WTC11 (cell line): ENCODE data around the gene SRSF8. TPM values are rescaled to one million over a fixed set of nuclear protein-coding genes. Genes with fewer than 3 reads are reported as not detected.
"Not testable (repeated sequence)": the region's sequence is repeated elsewhere in the genome, so short reads cannot be mapped to it uniquely, and the experiment has no call there.

Experiments
- ATAC-seq: fragments of 200-7000 bp; cut with Tn5 transposase; 2 replicates; pipeline ENCODE4 v1.10.0; 2021; ENCODE audit warnings: mild to moderate bottlenecking, moderate library complexity
- Bru-seq: library from RNA; stranded (reverse); fragments of 400-500 nt; gene quantifications from one replicate; lab custom pipeline; 2021; lab: Mats Ljungman, UMichigan
- CTCF ChIA-PET: fragments of 300-600 bp; sonication (Branson Sonifier 250); formaldehyde crosslinking; loops from one replicate; lab custom pipeline; 2021; ENCODE audit warnings: antibody characterized with exemption; lab: Charles Lee
- POLR2A ChIA-PET: fragments of 350-600 bp; sonication (Branson Sonifier 250); formaldehyde crosslinking; loops from one replicate; lab custom pipeline; 2021; ENCODE audit warnings: antibody characterized with exemption; lab: Charles Lee
- DNase-seq: peaks from one replicate; pipeline ENCODE4 v3.0.0; 2021; ENCODE audit warnings: low spot score
- H3K27ac Mint-ChIP-seq: 2 replicates; pipeline ENCODE4 v1.8.0; 2021; ENCODE audit warnings: mixed read lengths
- H3K27me3 Mint-ChIP-seq: 2 replicates; pipeline ENCODE4 v1.8.0; 2021; ENCODE audit warnings: low read depth, mild to moderate bottlenecking, moderate library complexity, mixed read lengths
- H3K36me3 Mint-ChIP-seq: 2 replicates; pipeline ENCODE4 v1.8.0; 2021; ENCODE audit warnings: mixed read lengths
- H3K4me1 Mint-ChIP-seq: 2 replicates; pipeline ENCODE4 v1.8.0; 2022; ENCODE audit warnings: mixed read lengths
- H3K4me3 Mint-ChIP-seq: 2 replicates; pipeline ENCODE4 v1.8.0; 2021; ENCODE audit warnings: mild to moderate bottlenecking, moderate library complexity, mixed read lengths
- H3K9me3 Mint-ChIP-seq: 2 replicates; pipeline ENCODE4 v1.8.0; 2021; ENCODE audit warnings: mixed read lengths
- CBFB ChIP-seq: sonication (generic); formaldehyde crosslinking; IDR thresholded peaks from 2 replicates; pipeline ENCODE4 v1.8.1; 2022; ENCODE audit warnings: mild to moderate bottlenecking, low read depth, missing genetic modification reagents
- ETV6 ChIP-seq: sonication (generic); formaldehyde crosslinking; IDR thresholded peaks from 2 replicates; pipeline ENCODE4 v1.8.1; 2022; ENCODE audit warnings: mild to moderate bottlenecking, missing genetic modification reagents
- FOXK1 ChIP-seq: sonication (generic); formaldehyde crosslinking; IDR thresholded peaks from 2 replicates; pipeline ENCODE4 v1.8.0; 2022; ENCODE audit warnings: mild to moderate bottlenecking, moderate library complexity, missing genetic modification reagents
- GTF2I ChIP-seq: fragments of 250-450 bp; sonication (Bioruptor Pico); conservative IDR thresholded peaks from 2 replicates; pipeline ENCODE4 v1.4.0; 2021; ENCODE audit warnings: mild to moderate bottlenecking
- SMAD3 ChIP-seq: sonication (generic); formaldehyde crosslinking; IDR thresholded peaks from 2 replicates; pipeline ENCODE4 v1.8.0; 2022; ENCODE audit warnings: missing genetic modification reagents, mild to moderate bottlenecking, borderline replicate concordance
- SMAD4 ChIP-seq: sonication (generic); formaldehyde crosslinking; IDR thresholded peaks from 2 replicates; pipeline ENCODE4 v1.8.0; 2022; ENCODE audit warnings: mild to moderate bottlenecking, missing genetic modification reagents
- ZNF138 ChIP-seq: sonication (generic); formaldehyde crosslinking; conservative IDR thresholded peaks from 2 replicates; pipeline ENCODE4 v1.8.1; 2022; ENCODE audit warnings: mild to moderate bottlenecking, moderate library complexity, missing genetic modification reagents
- ZNF219 ChIP-seq: sonication (generic); formaldehyde crosslinking; IDR thresholded peaks from 2 replicates; pipeline ENCODE4 v1.8.0; 2023; ENCODE audit warnings: missing genetic modification reagents, mild to moderate bottlenecking, borderline replicate concordance
- ZNF317 ChIP-seq: sonication (generic); formaldehyde crosslinking; IDR thresholded peaks from 2 replicates; pipeline ENCODE4 v1.8.1; 2023; ENCODE audit warnings: low read depth, mild to moderate bottlenecking, moderate library complexity, missing genetic modification reagents, borderline replicate concordance
- ZNF416 ChIP-seq: fragments of 250-450 bp; sonication (Bioruptor Pico); IDR thresholded peaks from 2 replicates; pipeline ENCODE4 v1.9.0; 2021; ENCODE audit warnings: mild to moderate bottlenecking, inconsistent platforms
- long read RNA-seq, 3 experiments: library from RNA in 1 of 3; library from capped mRNA in 1 of 3; library from polyadenylated mRNA in 1 of 3; unstranded in 2 of 3; stranded (forward) in 1 of 3; transcript quantifications; one replicate each; pipeline ENCODE4 v2.0.0, GENCODE V29; 2021
- total RNA-seq: library from RNA; stranded (reverse); gene quantifications from 3 replicates; pipeline ENCODE4 v1.2.3, GENCODE V29; 2021
- TF ChIP-seq, protein P1 (sequence below): sonication (generic); formaldehyde crosslinking; IDR thresholded peaks from 2 replicates; pipeline ENCODE4 v1.8.0; 2022; ENCODE audit warnings: mild to moderate bottlenecking, missing genetic modification reagents
- TF ChIP-seq, protein P2 (sequence below): sonication (generic); formaldehyde crosslinking; conservative IDR thresholded peaks from 2 replicates; pipeline ENCODE4 v1.8.1; 2023; ENCODE audit warnings: mild to moderate bottlenecking, low read depth, missing genetic modification reagents, moderate library complexity
- TF ChIP-seq, protein P3 (sequence below): fragments of 250-450 bp; sonication (Bioruptor Pico); IDR thresholded peaks from 2 replicates; pipeline ENCODE4 v1.9.0; 2021; ENCODE audit warnings: moderate library complexity, mild to moderate bottlenecking, inconsistent platforms, borderline replicate concordance
- TF ChIP-seq, protein P4 (sequence below): sonication (generic); formaldehyde crosslinking; IDR thresholded peaks from 2 replicates; pipeline ENCODE4 v1.8.1; 2023; ENCODE audit warnings: mild to moderate bottlenecking, missing genetic modification reagents, moderate library complexity
- TF ChIP-seq, protein P5 (sequence below): fragments of 250-450 bp; sonication (Bioruptor Pico); IDR thresholded peaks from 2 replicates; pipeline ENCODE4 v1.9.0; 2021; ENCODE audit warnings: mild to moderate bottlenecking
- TF ChIP-seq, protein P6 (sequence below): sonication (generic); formaldehyde crosslinking; IDR thresholded peaks from 2 replicates; pipeline ENCODE4 v1.8.0; 2023; ENCODE audit warnings: missing genetic modification reagents
- TF ChIP-seq, protein P7 (sequence below): sonication (generic); formaldehyde crosslinking; IDR thresholded peaks from 2 replicates; pipeline ENCODE4 v1.8.1; 2022; ENCODE audit warnings: missing genetic modification reagents, borderline replicate concordance
- TF ChIP-seq, protein P8 (sequence below): sonication (generic); formaldehyde crosslinking; IDR thresholded peaks from 2 replicates; pipeline ENCODE4 v1.8.0; 2022; ENCODE audit warnings: mild to moderate bottlenecking, missing genetic modification reagents

SRSF8 gene, protein sequence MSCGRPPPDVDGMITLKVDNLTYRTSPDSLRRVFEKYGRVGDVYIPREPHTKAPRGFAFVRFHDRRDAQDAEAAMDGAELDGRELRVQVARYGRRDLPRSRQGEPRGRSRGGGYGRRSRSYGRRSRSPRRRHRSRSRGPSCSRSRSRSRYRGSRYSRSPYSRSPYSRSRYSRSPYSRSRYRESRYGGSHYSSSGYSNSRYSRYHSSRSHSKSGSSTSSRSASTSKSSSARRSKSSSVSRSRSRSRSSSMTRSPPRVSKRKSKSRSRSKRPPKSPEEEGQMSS
- total RNA-seq = 20.9 to 23.0 TPM (median 20.9 TPM) in 3 replicates
- percentile 92 among the genes with signal in this experiment for Bru-seq, nascent RNA
- long read RNA-seq, experiment 1, full-length matches to known transcripts = 85 of 93 reads
- long read RNA-seq, experiment 1, partial matches to known transcripts = 0 of 93 reads
- long read RNA-seq, experiment 1, other reads (novel, unspliced or antisense) = 8 of 93 reads
- long read RNA-seq, experiment 2, full-length matches to known transcripts = 28 of 31 reads
- long read RNA-seq, experiment 2, partial matches to known transcripts = 0 of 31 reads
- long read RNA-seq, experiment 2, other reads (novel, unspliced or antisense) = 3 of 31 reads
- long read RNA-seq, experiment 3, full-length matches to known transcripts = 7 of 7 reads
- long read RNA-seq, experiment 3, partial matches to known transcripts = 0 of 7 reads
- long read RNA-seq, experiment 3, other reads (novel, unspliced or antisense) = 0 of 7 reads

DNA sequence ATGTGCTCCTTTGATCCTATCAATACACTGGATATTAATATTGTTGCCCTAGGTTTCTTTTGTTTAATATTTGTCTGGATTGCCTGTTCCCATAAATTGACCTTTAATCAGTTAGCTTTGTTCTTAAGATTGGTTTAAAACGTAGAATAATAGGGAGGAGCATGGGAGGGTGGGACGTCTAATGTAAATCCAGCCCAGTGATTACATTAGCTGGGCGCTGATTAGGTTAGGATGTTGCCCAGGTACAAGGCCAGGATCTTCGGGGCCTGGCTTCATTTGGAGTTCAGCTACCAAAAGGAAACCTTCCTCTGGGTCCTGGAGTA is at the start of gene SRSF8:
SRSF8 (plus strand) TSS at position 204 of the 323 bp plus-strand sequence. CDS start 308 bp downstream, outside the sequence.
- TF ChIP-seq, protein P1, sequence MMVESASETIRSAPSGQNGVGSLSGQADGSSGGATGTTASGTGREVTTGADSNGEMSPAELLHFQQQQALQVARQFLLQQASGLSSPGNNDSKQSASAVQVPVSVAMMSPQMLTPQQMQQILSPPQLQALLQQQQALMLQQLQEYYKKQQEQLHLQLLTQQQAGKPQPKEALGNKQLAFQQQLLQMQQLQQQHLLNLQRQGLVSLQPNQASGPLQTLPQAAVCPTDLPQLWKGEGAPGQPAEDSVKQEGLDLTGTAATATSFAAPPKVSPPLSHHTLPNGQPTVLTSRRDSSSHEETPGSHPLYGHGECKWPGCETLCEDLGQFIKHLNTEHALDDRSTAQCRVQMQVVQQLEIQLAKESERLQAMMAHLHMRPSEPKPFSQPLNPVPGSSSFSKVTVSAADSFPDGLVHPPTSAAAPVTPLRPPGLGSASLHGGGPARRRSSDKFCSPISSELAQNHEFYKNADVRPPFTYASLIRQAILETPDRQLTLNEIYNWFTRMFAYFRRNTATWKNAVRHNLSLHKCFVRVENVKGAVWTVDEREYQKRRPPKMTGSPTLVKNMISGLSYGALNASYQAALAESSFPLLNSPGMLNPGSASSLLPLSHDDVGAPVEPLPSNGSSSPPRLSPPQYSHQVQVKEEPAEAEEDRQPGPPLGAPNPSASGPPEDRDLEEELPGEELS (CRISPR knock-in tag) = no peak
- TF ChIP-seq ZNF219 (CRISPR knock-in tag) = no peak
- TF ChIP-seq, protein P2, sequence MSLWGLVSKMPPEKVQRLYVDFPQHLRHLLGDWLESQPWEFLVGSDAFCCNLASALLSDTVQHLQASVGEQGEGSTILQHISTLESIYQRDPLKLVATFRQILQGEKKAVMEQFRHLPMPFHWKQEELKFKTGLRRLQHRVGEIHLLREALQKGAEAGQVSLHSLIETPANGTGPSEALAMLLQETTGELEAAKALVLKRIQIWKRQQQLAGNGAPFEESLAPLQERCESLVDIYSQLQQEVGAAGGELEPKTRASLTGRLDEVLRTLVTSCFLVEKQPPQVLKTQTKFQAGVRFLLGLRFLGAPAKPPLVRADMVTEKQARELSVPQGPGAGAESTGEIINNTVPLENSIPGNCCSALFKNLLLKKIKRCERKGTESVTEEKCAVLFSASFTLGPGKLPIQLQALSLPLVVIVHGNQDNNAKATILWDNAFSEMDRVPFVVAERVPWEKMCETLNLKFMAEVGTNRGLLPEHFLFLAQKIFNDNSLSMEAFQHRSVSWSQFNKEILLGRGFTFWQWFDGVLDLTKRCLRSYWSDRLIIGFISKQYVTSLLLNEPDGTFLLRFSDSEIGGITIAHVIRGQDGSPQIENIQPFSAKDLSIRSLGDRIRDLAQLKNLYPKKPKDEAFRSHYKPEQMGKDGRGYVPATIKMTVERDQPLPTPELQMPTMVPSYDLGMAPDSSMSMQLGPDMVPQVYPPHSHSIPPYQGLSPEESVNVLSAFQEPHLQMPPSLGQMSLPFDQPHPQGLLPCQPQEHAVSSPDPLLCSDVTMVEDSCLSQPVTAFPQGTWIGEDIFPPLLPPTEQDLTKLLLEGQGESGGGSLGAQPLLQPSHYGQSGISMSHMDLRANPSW (CRISPR knock-in tag) = no peak
- TF ChIP-seq ZNF138 (CRISPR knock-in tag) = no peak
- no peak for TF ChIP-seq ZNF317 (CRISPR knock-in tag)
- TF ChIP-seq, protein P3, sequence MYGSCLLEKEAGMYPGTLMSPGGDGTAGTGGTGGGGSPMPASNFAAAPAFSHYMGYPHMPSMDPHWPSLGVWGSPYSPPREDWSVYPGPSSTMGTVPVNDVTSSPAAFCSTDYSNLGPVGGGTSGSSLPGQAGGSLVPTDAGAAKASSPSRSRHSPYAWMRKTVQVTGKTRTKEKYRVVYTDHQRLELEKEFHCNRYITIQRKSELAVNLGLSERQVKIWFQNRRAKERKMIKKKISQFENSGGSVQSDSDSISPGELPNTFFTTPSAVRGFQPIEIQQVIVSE (CRISPR knock-in tag) = no peak
- TF ChIP-seq, protein P4, sequence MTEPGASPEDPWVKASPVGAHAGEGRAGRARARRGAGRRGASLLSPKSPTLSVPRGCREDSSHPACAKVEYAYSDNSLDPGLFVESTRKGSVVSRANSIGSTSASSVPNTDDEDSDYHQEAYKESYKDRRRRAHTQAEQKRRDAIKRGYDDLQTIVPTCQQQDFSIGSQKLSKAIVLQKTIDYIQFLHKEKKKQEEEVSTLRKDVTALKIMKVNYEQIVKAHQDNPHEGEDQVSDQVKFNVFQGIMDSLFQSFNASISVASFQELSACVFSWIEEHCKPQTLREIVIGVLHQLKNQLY (CRISPR knock-in tag) = no peak
- TF ChIP-seq ZNF416 (CRISPR knock-in tag) = no peak
- no peak for TF ChIP-seq SMAD3 (CRISPR knock-in tag)
- TF ChIP-seq, protein P5, sequence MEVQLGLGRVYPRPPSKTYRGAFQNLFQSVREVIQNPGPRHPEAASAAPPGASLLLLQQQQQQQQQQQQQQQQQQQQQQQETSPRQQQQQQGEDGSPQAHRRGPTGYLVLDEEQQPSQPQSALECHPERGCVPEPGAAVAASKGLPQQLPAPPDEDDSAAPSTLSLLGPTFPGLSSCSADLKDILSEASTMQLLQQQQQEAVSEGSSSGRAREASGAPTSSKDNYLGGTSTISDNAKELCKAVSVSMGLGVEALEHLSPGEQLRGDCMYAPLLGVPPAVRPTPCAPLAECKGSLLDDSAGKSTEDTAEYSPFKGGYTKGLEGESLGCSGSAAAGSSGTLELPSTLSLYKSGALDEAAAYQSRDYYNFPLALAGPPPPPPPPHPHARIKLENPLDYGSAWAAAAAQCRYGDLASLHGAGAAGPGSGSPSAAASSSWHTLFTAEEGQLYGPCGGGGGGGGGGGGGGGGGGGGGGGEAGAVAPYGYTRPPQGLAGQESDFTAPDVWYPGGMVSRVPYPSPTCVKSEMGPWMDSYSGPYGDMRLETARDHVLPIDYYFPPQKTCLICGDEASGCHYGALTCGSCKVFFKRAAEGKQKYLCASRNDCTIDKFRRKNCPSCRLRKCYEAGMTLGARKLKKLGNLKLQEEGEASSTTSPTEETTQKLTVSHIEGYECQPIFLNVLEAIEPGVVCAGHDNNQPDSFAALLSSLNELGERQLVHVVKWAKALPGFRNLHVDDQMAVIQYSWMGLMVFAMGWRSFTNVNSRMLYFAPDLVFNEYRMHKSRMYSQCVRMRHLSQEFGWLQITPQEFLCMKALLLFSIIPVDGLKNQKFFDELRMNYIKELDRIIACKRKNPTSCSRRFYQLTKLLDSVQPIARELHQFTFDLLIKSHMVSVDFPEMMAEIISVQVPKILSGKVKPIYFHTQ (CRISPR knock-in tag) = no peak
- TF ChIP-seq, protein P6, sequence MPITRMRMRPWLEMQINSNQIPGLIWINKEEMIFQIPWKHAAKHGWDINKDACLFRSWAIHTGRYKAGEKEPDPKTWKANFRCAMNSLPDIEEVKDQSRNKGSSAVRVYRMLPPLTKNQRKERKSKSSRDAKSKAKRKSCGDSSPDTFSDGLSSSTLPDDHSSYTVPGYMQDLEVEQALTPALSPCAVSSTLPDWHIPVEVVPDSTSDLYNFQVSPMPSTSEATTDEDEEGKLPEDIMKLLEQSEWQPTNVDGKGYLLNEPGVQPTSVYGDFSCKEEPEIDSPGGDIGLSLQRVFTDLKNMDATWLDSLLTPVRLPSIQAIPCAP (CRISPR knock-in tag) = no peak
- no peak for TF ChIP-seq GTF2I (CRISPR knock-in tag)
- TF ChIP-seq CBFB = no peak
- no peak for TF ChIP-seq ETV6 (CRISPR knock-in tag)
- no peak for TF ChIP-seq SMAD4 (CRISPR knock-in tag)
- TF ChIP-seq, protein P7, sequence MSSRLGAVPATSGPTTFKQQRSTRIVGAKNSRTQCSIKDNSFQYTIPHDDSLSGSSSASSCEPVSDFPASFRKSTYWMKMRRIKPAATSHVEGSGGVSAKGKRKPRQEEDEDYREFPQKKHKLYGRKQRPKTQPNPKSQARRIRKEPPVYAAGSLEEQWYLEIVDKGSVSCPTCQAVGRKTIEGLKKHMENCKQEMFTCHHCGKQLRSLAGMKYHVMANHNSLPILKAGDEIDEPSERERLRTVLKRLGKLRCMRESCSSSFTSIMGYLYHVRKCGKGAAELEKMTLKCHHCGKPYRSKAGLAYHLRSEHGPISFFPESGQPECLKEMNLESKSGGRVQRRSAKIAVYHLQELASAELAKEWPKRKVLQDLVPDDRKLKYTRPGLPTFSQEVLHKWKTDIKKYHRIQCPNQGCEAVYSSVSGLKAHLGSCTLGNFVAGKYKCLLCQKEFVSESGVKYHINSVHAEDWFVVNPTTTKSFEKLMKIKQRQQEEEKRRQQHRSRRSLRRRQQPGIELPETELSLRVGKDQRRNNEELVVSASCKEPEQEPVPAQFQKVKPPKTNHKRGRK = no peak
- no peak for TF ChIP-seq FOXK1 (CRISPR knock-in tag)
- TF ChIP-seq, protein P8, sequence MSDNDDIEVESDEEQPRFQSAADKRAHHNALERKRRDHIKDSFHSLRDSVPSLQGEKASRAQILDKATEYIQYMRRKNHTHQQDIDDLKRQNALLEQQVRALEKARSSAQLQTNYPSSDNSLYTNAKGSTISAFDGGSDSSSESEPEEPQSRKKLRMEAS (CRISPR knock-in tag) = no peak
- Mint-ChIP-seq H3K9me3 (no peaks in the 10 kb centered on the region), H3K27me3 (peaks cover 4% of the 10 kb centered on the region), H3K4me1 (peaks cover 17% of the 10 kb centered on the region), H3K36me3 (no peaks in the 10 kb centered on the region), H3K4me3 (peak within 1 kb of the TSS; percentile 86), H3K27ac (peak within 1 kb of the TSS; percentile 80)
- DNase-seq (no peak), ATAC-seq (peak; percentile 63)
- POLR2A ChIA-PET = interaction anchor here (1.2 to 2.9 kb wide), 7 partner anchors 23 to 723 kb away, joined by 4 to 19 read pairs (median 8); partner anchors contain the start of genes CWC15, ENDOD1, FAM76B and KDM4D
- CTCF ChIA-PET = interaction anchor here (0.7 to 5.1 kb wide), 16 partner anchors 9 to 723 kb away, joined by 3 to 89 read pairs (median 4); partner anchors contain the start of genes ENDOD1 and FAM76B

DNA sequence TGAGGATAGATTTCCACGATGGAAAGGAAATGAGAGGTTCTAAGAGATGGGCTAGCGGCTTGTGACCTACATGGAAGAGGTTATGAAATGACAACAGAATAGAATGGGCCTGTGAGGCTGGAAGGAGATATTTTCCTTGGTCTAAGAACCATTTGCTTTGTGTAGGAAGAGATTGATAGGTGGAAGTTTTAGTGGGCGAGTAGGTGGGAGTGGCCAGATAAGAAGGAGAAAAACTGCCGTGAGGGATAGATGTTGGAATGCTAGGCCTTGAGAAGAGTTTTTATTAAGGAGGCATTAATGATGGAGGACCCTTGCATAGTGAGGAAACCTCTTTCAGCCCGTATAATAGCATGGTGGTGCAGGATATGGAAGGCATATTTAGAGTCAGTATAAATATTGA is 45.3 kb upstream of the SRSF8 start:
- H3K27ac Mint-ChIP-seq, H3K27me3 Mint-ChIP-seq, H3K36me3 Mint-ChIP-seq, POLR2A ChIA-PET, H3K9me3 Mint-ChIP-seq, ATAC-seq, DNase-seq, H3K4me1 Mint-ChIP-seq, CTCF ChIA-PET, H3K4me3 Mint-ChIP-seq: not testable (repeated sequence)
